K562 (cell line): ENCODE data around the gene GPR108. TPM values are rescaled to one million over a fixed set of nuclear protein-coding genes. Genes with fewer than 3 reads are reported as not detected.
A peak's percentile ranks its signal among the peaks of the same experiment; 100 is the strongest.

Experiments used
- ATAC-seq: fragments of 200-7000 bp; cut with Tn5 transposase; 3 replicates; pipeline ENCODE4 v1.9.1; 2020; ENCODE audit warnings: moderate library complexity
- BruUV-seq: library from RNA; stranded (reverse); fragments of 400-500 nt; replicated peaks from 2 replicates; lab custom pipeline; 2021; lab: Mats Ljungman, UMichigan
- CTCF ChIA-PET: fragments of 300-600 bp; formaldehyde crosslinking; extraction: SDS; loops from one replicate; lab custom pipeline; 2021; ENCODE audit warnings: low intra/inter-chr PET ratio; lab: Yijun Ruan, JAX
- POLR2A ChIA-PET: fragments of 300-600, 350-650 bp; sonication (Branson Sonifier 250); formaldehyde crosslinking; extraction: SDS; loops from one replicate; lab custom pipeline; 2021; ENCODE audit warnings: antibody characterized with exemption, inconsistent platforms; lab: Yijun Ruan, JAX
- DNase-seq, 4 experiments: peaks; one replicate each; pipeline versions ENCODE4 v3.0.0 to v3.0.0-alpha.2; 2011 to 2018; ENCODE audit warnings: low spot score in 3 of 4, mixed read lengths in 3 of 4; ENCODE audit errors: extremely low read depth in 1 of 4
- FAIRE-seq: peaks from 2 replicates; lab custom pipeline; 2011; peaks lifted over from hg19 to GRCh38; lab: Jason Lieb, UNC
- H2AFZ ChIP-seq: 2 replicates; pipeline ENCODE4 v1.6.0; 2011; ENCODE audit warnings: low read depth, low read length, control low read depth, inconsistent platforms
- H3K27ac ChIP-seq: fragments of 200-600 bp; 3 replicates; pipeline ENCODE4 v1.8.0; 2011; ENCODE audit warnings: low read depth, mild to moderate bottlenecking, control low read depth, inconsistent platforms, low read length, moderate library complexity, mixed read lengths; ENCODE audit errors: extremely low read depth
- H3K27me3 ChIP-seq, 2 experiments: fragments of 300-600 bp in 1 of 2; 2 replicates in 1 of 2; 3 replicates in 1 of 2; pipeline versions ENCODE4 v1.6.0 to v1.8.0; 2011; ENCODE audit warnings: inconsistent platforms in 2 of 2, low read length in 2 of 2, mild to moderate bottlenecking in 1 of 2, mixed read lengths in 1 of 2, moderate library complexity in 1 of 2; ENCODE audit not compliant: control insufficient read depth in 2 of 2, insufficient read depth in 2 of 2
- H3K36me3 ChIP-seq: fragments of 300-600 bp; 3 replicates; pipeline ENCODE4 v1.8.0; 2011; ENCODE audit warnings: mild to moderate bottlenecking, low read length, inconsistent platforms; ENCODE audit not compliant: control insufficient read depth, insufficient read depth
- H3K4me1 ChIP-seq, 2 experiments: fragments of 200-600 bp in 1 of 2; replicated peaks in 1 of 2; 2 replicates in 1 of 2; 3 replicates in 1 of 2; pipeline versions ENCODE4 v1.5.1 to v1.8.0; 2011; ENCODE audit warnings: inconsistent platforms in 2 of 2, low read length in 2 of 2, mild to moderate bottlenecking in 1 of 2, mixed read lengths in 1 of 2, moderate library complexity in 1 of 2; ENCODE audit not compliant: control insufficient read depth in 2 of 2, insufficient read depth in 2 of 2
- H3K4me2 ChIP-seq: 2 replicates; pipeline ENCODE4 v1.6.1; 2011; ENCODE audit warnings: low read length, control low read depth, inconsistent platforms, mixed read lengths; ENCODE audit not compliant: insufficient read depth
- H3K4me3 ChIP-seq: fragments of 200-600 bp; sonication (generic), shearing (Covaris generic); 2 replicates; pipeline ENCODE4 v1.5.1; 2016; ENCODE audit warnings: control low read depth, inconsistent platforms
- H3K79me2 ChIP-seq: fragments of 200-600 bp; 3 replicates; pipeline ENCODE4 v1.8.0; 2011; ENCODE audit warnings: low read length, inconsistent platforms; ENCODE audit not compliant: control insufficient read depth, insufficient read depth
- H3K9ac ChIP-seq, 2 experiments: 2 replicates each; pipeline versions ENCODE4 v1.6.0 to v1.6.1; 2011; ENCODE audit warnings: low read depth in 2 of 2, low read length in 2 of 2, control low read depth in 1 of 2, inconsistent platforms in 1 of 2, mild to moderate bottlenecking in 1 of 2, mixed read lengths in 1 of 2; ENCODE audit not compliant: insufficient read depth in 1 of 2
- H3K9me1 ChIP-seq: one replicate; pipeline ENCODE4 v1.6.0; 2011; ENCODE audit warnings: inconsistent platforms, mild to moderate bottlenecking, low read length, moderate library complexity; ENCODE audit not compliant: control insufficient read depth, insufficient read depth
- H3K9me3 ChIP-seq: replicated peaks from 2 replicates; pipeline ENCODE4 v1.5.1; 2011; ENCODE audit warnings: low read depth, low read length, inconsistent platforms; ENCODE audit not compliant: control insufficient read depth, insufficient read depth
- H4K20me1 ChIP-seq: replicated peaks from 2 replicates; pipeline ENCODE4 v1.6.1; 2011; ENCODE audit warnings: low read length, inconsistent platforms, mixed read lengths; ENCODE audit not compliant: control insufficient read depth, insufficient read depth
- NKRF ChIP-seq: fragments of 450-650 bp; IDR thresholded peaks from 2 replicates; pipeline ENCODE4 v1.6.1; 2016; ENCODE audit warnings: borderline replicate concordance
- SMARCA5 ChIP-seq: fragments of 450-650 bp; IDR thresholded peaks from 2 replicates; pipeline ENCODE4 v1.6.1; 2016
- ZNF263 ChIP-seq: sonication (generic); formaldehyde crosslinking; IDR thresholded peaks from 2 replicates; pipeline ENCODE4 v1.8.0; 2022; ENCODE audit warnings: mild to moderate bottlenecking, missing genetic modification reagents, borderline replicate concordance
- WGBS: fragments of 100-300 bp; shearing (Covaris generic); methylation state at CpG from one replicate; pipeline ENCODE4 v1.1.6; 2016; ENCODE audit warnings: low coverage, mixed read lengths; ENCODE audit not compliant: insufficient coverage; ENCODE audit errors: missing lambda C conversion rate; 5-methylcytosine and 5-hydroxymethylcytosine counted together
- in situ Hi-C: fragments of 300-500 bp; cut with MboI; formaldehyde crosslinking; loops from 4 replicates; pipeline ENCODE4 v1.15.0; 2018; ENCODE audit warnings: inconsistent platforms, mixed read lengths
- intact Hi-C: fragments of 100-400 bp; cut with micrococcal nuclease; formaldehyde crosslinking; loops from 2 replicates; pipeline ENCODE4 v1.14.2; 2022
- polyA plus RNA-seq, 8 experiments: library from polyadenylated mRNA; depleted of rRNA in 4 of 8; stranded (reverse) in 5 of 8; unstranded in 3 of 8; fragments of >200 nt; fragmentation: Nextera tagmentation in 2 of 8; fragmentation: Illumina TruSeq in 1 of 8; extraction: Ambion mirVana in 2 of 8; extraction: Trizol in 1 of 8; gene quantifications; 2 replicates each; pipeline versions ENCODE4 v1.2.1 to v1.2.3, GENCODE V29; 2011 to 2014; ENCODE audit warnings: inconsistent platforms in 1 of 8, missing spikeins in 1 of 8
- total RNA-seq, 7 experiments: library from RNA; depleted of rRNA in 6 of 7; stranded (reverse); fragments of >200 nt in 6 of 7; fragmentation: Illumina TruSeq in 2 of 7; extraction: Trizol in 2 of 7; gene quantifications; 2 replicates each; pipeline versions ENCODE4 v1.2.1 to v1.2.3, GENCODE V29; 2011 to 2021; ENCODE audit warnings: low replicate concordance in 1 of 7
- TF ChIP-seq, protein P1 (sequence below): fragments of 250-450 bp; sonication (Bioruptor Pico); IDR thresholded peaks from 2 replicates; pipeline ENCODE4 v1.8.0; 2021; ENCODE audit warnings: moderate library complexity, mild to moderate bottlenecking, inconsistent platforms

GPR108 gene
- total and polyA plus RNA-seq, 9 of the 15 experiments (the other 6 are each of a cell fraction or from before 2014, with no cell fraction given) = 2.4 to 33.2 (median 24.4) TPM

GRCh38 chr19:6754653-6755463, 17.5 kb upstream of the GPR108 start:
- POLR2A ChIA-PET = interaction anchor here (1.4 to 1.8 kb wide), 2 partner anchors 12 kb away, joined by 5 to 11 read pairs; partner anchors contain the start of gene SH2D3A
- intact Hi-C loops = no loop called here
- BruUV-seq = no TSS peak

More at GRCh38 chr19:6754653-6755463, 17.5 kb upstream of the GPR108 start:
- in situ Hi-C loops = no loop called here
- Histone ChIP-seq H3K27ac (no peak overlapping the region), H3K27me3 (no peaks in the 10 kb centered on the region), H3K9me3 (no peaks in the 10 kb centered on the region), H3K9me1 (no peaks in the 10 kb centered on the region), H3K36me3 (peaks cover 42% of the 10 kb centered on the region; the same call in 2 of the 3 replicates), H4K20me1 (no peaks in the 10 kb centered on the region), H2AFZ (no peak overlapping the region), H3K4me2 (no peak overlapping the region), H3K4me3 (no peak overlapping the region), H3K79me2 (no peaks in the 10 kb centered on the region), H3K9ac (peak overlapping the region in 1 of 2 experiments; percentile 50; a peak in 2 of 4 replicates), H3K4me1 (peaks cover 0 to 35% of the 10 kb centered on the region in 2 experiments; a peak in 3 of 5 replicates)
- DNase-seq = no peak
- ATAC-seq = no peak
- 87% methylated on average over 19 of the region's 23 CpGs for WGBS
- TF ChIP-seq ZNF263 (peak; percentile 82), NKRF (no peak), SMARCA5 (no peak)
- TF ChIP-seq, protein P1, sequence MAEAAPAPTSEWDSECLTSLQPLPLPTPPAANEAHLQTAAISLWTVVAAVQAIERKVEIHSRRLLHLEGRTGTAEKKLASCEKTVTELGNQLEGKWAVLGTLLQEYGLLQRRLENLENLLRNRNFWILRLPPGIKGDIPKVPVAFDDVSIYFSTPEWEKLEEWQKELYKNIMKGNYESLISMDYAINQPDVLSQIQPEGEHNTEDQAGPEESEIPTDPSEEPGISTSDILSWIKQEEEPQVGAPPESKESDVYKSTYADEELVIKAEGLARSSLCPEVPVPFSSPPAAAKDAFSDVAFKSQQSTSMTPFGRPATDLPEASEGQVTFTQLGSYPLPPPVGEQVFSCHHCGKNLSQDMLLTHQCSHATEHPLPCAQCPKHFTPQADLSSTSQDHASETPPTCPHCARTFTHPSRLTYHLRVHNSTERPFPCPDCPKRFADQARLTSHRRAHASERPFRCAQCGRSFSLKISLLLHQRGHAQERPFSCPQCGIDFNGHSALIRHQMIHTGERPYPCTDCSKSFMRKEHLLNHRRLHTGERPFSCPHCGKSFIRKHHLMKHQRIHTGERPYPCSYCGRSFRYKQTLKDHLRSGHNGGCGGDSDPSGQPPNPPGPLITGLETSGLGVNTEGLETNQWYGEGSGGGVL (CRISPR knock-in tag) = no peak
- FAIRE-seq = no peak
- CTCF ChIA-PET = interaction anchor here (0.6 kb wide), 1 partner anchor 49 kb away, joined by 4 read pairs; no protein-coding TSS in a partner anchor
